Osteoblast (primary cell): ENCODE data around the gene ZNF816. TPM values are rescaled to one million over a fixed set of nuclear protein-coding genes. Genes with fewer than 3 reads are reported as not detected.
"Not testable (repeated sequence)": the region's sequence is repeated elsewhere in the genome, so short reads cannot be mapped to it uniquely, and the experiment has no call there.

Experiments
- DNase-seq: peaks from one replicate; pipeline ENCODE4 v3.0.0; 2011; ENCODE audit warnings: low spot score, mixed read lengths; ENCODE audit not compliant: insufficient read length; ENCODE audit errors: missing footprints
- H2AFZ ChIP-seq: 2 replicates; pipeline ENCODE4 v1.6.0; 2011; ENCODE audit warnings: mild to moderate bottlenecking, low read length
- H3K27ac ChIP-seq: 2 replicates; pipeline ENCODE4 v1.5.1; 2011; ENCODE audit warnings: mild to moderate bottlenecking, low read depth, low read length, moderate library complexity
- H3K27me3 ChIP-seq: 2 replicates; pipeline ENCODE4 v1.6.0; 2012; ENCODE audit warnings: mild to moderate bottlenecking, control low read depth, inconsistent platforms, low read length, moderate library complexity; ENCODE audit not compliant: insufficient read depth
- H3K36me3 ChIP-seq: 2 replicates; pipeline ENCODE4 v1.5.1; 2011; ENCODE audit warnings: mild to moderate bottlenecking, low read length, control low read depth, moderate library complexity; ENCODE audit not compliant: insufficient read depth
- H3K4me1 ChIP-seq: 2 replicates; pipeline ENCODE4 v1.5.1; 2011; ENCODE audit warnings: mild to moderate bottlenecking, low read length, control low read depth, moderate library complexity; ENCODE audit not compliant: insufficient read depth
- H3K4me2 ChIP-seq: 2 replicates; pipeline ENCODE4 v1.6.0; 2011; ENCODE audit warnings: mild to moderate bottlenecking, low read length; ENCODE audit not compliant: insufficient read depth
- H3K4me3 ChIP-seq: fragments of 200-600 bp; sonication (generic); 3 replicates; pipeline ENCODE4 v1.5.1; 2012; ENCODE audit warnings: mild to moderate bottlenecking, low read length, inconsistent platforms; ENCODE audit not compliant: insufficient read depth
- H3K79me2 ChIP-seq: 2 replicates; pipeline ENCODE4 v1.6.0; 2012; ENCODE audit warnings: mild to moderate bottlenecking, low read length, control low read depth, inconsistent platforms; ENCODE audit not compliant: insufficient read depth
- H3K9me3 ChIP-seq: 2 replicates; pipeline ENCODE4 v1.5.1; 2011; ENCODE audit warnings: low read depth, low read length, control low read depth
- H4K20me1 ChIP-seq: 2 replicates; pipeline ENCODE4 v1.6.0; 2012; ENCODE audit warnings: mild to moderate bottlenecking, low read length, control low read depth; ENCODE audit not compliant: insufficient read depth
- CTCF ChIP-seq: IDR thresholded peaks from 2 replicates; pipeline ENCODE4 v1.5.1; 2011; ENCODE audit warnings: mild to moderate bottlenecking, low read depth, low read length, moderate library complexity; ENCODE audit errors: extremely low read depth
- total RNA-seq: library from RNA; depleted of rRNA; stranded (reverse); fragments of >200 nt; gene quantifications from 2 replicates; pipeline ENCODE4 v1.2.3, GENCODE V29; 2012

The ZNF816 gene
- total RNA-seq, 1 donor: 9.8 TPM

- not testable (repeated sequence) for H3K27me3 ChIP-seq, H3K4me2 ChIP-seq, H3K79me2 ChIP-seq, DNase-seq, H3K9me3 ChIP-seq, H3K36me3 ChIP-seq, H4K20me1 ChIP-seq, H3K4me3 ChIP-seq, H2AFZ ChIP-seq, H3K27ac ChIP-seq
- H3K4me1 ChIP-seq: peaks cover 13% of the 10 kb centered on the region
Observed at GRCh38 chr19:52940905-52941304, 21.8 kb downstream of the ZNF816 start.

GRCh38 chr19:52938761-52939160 is 23.9 kb downstream of the ZNF816 start:
- no peaks in the 10 kb centered on the region for H4K20me1 ChIP-seq
- H3K27ac ChIP-seq: no peak overlapping the region
- no peaks in the 10 kb centered on the region for H3K36me3 ChIP-seq
- no peak overlapping the region for H3K4me2 ChIP-seq
- TF ChIP-seq CTCF: no peak
- no peak overlapping the region for H3K4me3 ChIP-seq
- H3K27me3 ChIP-seq: no peaks in the 10 kb centered on the region
- no peaks in the 10 kb centered on the region for H3K9me3 ChIP-seq
- H3K4me1 ChIP-seq: peaks cover 16% of the 10 kb centered on the region
- H3K79me2 ChIP-seq: peaks cover 7% of the 10 kb centered on the region
- DNase-seq: no peak
- H2AFZ ChIP-seq: no peak overlapping the region

GRCh38 chr19:52936954-52937325 is 25.7 kb downstream of the ZNF816 start:
- H3K79me2 ChIP-seq: peaks cover 7% of the 10 kb centered on the region

GRCh38 chr19:52936151-52936953 is 26.3 kb downstream of the ZNF816 start:
- no peaks in the 10 kb centered on the region for H3K27me3 ChIP-seq
- peaks cover 7% of the 10 kb centered on the region for H3K79me2 ChIP-seq
- peaks cover 12% of the 10 kb centered on the region for H3K4me1 ChIP-seq
- no peaks in the 10 kb centered on the region for H4K20me1 ChIP-seq
- no peak overlapping the region for H2AFZ ChIP-seq
- H3K9me3 ChIP-seq: no peaks in the 10 kb centered on the region
- no peak overlapping the region for H3K4me2 ChIP-seq
- TF ChIP-seq CTCF: no peak
- H3K4me3 ChIP-seq: no peak overlapping the region
- H3K27ac ChIP-seq: peak overlapping the region; percentile 67
- no peaks in the 10 kb centered on the region for H3K36me3 ChIP-seq
- no peak for DNase-seq

More at GRCh38 chr19:52936954-52937325, 25.7 kb downstream of the ZNF816 start:
- no peak for DNase-seq
- Histone ChIP-seq H3K9me3 (no peaks in the 10 kb centered on the region), H3K36me3 (no peaks in the 10 kb centered on the region), H3K4me1 (peaks cover 12% of the 10 kb centered on the region), H3K4me3 (no peak overlapping the region), H3K27me3 (no peaks in the 10 kb centered on the region), H2AFZ (no peak overlapping the region), H4K20me1 (no peaks in the 10 kb centered on the region), H3K27ac (no peak overlapping the region), H3K4me2 (no peak overlapping the region)
- no peak for TF ChIP-seq CTCF
